GM19035 (cell line): ENCODE data around the gene ZNF581.

Experiments used
- ATAC-seq: cut with Tn5 transposase; IDR thresholded peaks from one replicate; pipeline ENCODE4 v1.9.1; 2021; ENCODE audit not compliant: unreplicated experiment

ZNF581 gene

DNA sequence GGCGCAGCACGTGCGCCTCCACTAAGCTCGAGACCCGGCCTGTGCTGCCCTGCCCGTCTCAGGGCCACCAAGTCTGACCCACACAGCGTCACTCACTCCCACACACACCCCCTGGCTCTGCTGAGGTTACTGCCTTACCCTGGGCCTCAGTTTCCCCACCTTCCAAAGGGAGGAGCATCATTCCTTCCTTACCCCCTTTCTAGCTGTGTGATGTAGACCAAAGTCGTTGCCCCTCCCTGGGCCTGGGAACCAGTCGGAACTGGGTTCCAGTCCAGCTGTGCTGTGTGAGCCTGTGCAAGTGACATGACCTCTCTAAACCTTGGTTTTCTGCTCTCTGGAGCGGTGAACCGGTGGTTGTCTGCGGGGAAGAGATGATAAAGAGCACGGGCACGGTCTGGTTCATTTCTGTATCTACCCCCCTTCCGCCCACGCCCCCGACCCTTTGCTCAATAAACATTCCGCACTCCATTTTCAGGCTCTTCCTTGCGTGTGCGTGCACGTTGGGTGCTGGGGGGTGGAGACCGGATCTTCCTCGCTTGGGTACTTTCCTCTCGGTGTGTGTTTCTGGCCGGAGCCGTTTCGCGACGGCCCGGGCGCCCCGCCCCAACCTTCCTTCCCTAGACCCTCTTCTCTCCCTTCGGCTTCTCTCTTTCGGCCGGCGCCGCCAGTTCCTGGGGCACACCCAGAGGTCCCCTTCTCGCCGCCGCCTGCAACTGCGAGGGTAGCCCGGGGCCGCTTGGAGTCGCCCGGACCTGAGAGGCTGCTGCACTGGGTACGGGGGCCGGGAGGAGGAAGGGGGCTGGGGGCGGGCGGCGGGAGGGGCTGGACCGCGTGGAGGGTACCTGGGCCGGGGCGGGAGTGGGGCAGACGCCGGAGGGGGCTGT is at the start of gene ZNF581:
Gene ZNF581 (plus strand): TSS at position 647 of the 884 bp plus-strand sequence. CDS start 923 bp downstream, outside the sequence.
- ATAC-seq = peak; percentile 33

- no peak for ATAC-seq
These were observed 48.4 kb upstream of the ZNF581 start for GRCh38 chr19:55594996-55595545.

GRCh38 chr19:55596304-55596703 is 47.1 kb upstream of the ZNF581 start:
- no peak for ATAC-seq

- no peak for ATAC-seq
These were observed 45.9 kb upstream of the ZNF581 start for GRCh38 chr19:55597501-55597921.

GRCh38 chr19:55598034-55598433 is 45.4 kb upstream of the ZNF581 start:
- ATAC-seq = no peak

DNA sequence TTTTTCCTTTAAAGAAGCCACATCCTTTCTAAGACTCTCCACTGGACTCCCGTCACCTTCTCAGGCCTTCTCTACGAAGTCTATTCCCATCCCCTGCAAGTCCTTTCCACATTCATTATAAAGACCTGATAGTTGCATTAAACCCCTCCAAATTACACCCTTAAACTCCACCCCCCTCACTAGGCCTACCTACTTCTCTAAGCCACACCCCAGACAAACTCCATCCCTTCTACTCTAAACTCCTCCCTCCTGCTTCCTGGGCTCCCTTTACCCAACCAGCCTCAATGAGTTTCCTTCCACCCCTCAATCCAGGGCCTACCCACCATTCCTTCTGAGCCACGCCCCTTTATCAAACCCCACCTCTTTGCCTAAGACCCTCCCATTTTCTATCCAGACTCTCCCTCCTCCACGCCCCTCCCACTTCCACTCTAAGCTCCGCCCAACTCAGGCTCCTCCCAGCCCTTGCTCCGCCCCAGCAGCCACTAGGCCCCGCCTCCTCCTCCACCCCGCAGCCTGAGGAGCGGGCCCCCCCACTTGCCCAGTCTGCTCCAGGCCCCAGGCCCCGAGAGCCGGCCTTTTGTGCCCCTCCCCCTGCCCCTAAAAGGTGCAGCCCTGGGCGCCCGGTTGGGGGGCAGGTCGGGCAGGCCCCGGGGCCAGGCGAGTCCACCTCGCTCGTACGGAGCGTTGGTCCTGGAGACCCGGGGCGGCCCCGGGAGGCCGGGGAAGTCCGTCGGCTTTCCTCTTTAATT is 44.6 kb upstream of the ZNF581 start:
- peak; percentile 59 for ATAC-seq

- ATAC-seq = peak; percentile 54
These were observed 44.0 kb upstream of the ZNF581 start, which contains the start of gene FIZ1 for GRCh38 chr19:55599468-55599841. FIZ1 (minus strand) TSS chr19:55599517; CDS start chr19:55597865, 1,652 bp downstream.

DNA sequence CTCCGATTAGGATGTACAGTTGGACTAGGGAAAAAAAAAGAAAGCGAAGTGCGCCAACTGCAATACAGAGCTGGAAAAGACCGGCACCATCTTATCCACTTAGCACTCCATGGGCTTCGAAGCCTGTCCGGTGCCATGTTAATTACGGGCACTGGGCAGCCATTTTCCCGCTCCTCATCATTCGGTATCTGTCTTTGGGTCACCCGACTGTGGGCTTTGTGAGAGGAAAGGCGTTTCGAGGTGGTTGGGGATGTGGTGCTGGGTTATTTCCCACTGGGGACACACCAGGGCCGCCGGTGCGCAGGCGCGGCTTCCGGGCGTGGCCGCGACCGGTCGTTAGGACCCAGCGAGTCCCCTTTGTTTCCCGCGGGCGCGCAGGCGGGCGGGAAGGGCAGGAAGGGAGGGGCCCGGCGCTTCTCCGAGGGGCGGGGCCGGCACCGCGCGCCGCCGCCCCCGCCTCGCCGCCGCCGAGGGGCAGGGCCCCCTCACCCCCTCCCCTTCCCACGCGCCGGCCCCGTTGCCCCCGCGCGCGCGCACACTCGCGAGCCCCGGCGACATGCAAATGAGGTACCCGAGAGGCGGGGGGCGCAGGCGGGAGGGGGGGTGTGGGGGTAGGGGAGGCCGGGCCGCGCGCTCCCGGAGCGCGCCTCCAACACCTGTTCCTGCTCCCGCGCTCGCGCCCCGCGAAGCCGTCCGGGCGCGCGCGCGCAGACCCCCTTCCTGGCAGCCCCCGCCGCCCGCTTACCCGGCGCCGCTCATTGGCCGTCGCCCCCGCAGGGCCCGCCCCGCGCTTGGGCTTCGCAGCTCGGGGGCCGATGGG is 43.4 kb upstream of the ZNF581 start, which contains the start of gene ZNF524:
Gene ZNF524 (plus strand): TSS at position 447 of the 820 bp plus-strand sequence. CDS start 1,825 bp downstream, outside the sequence.
- ATAC-seq = peak; percentile 42

GRCh38 chr19:55600662-55601028 is 42.8 kb upstream of the ZNF581 start:
- no peak for ATAC-seq

DNA sequence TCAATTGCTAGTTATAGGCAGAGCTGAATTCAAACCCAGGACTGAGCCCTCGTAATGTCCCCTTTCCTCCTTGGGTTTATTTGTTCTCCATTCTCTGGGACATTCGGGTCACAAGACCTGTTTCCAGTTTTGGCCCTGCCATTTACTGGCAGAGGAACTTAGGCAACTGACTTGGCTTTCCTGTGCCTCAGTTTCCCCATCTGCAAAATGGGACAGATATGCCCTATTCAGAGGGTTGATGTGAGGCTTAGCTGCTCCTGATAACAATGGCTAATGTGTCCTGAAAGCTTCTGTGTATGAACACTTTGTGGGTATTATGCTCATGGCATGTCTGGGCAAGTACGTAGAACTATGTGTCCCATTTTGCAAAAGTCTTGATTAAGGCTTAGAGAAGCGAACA is 42.4 kb upstream of the ZNF581 start:
- no peak for ATAC-seq

GRCh38 chr19:55602104-55603001 is 41.1 kb upstream of the ZNF581 start:
- ATAC-seq = no peak

DNA sequence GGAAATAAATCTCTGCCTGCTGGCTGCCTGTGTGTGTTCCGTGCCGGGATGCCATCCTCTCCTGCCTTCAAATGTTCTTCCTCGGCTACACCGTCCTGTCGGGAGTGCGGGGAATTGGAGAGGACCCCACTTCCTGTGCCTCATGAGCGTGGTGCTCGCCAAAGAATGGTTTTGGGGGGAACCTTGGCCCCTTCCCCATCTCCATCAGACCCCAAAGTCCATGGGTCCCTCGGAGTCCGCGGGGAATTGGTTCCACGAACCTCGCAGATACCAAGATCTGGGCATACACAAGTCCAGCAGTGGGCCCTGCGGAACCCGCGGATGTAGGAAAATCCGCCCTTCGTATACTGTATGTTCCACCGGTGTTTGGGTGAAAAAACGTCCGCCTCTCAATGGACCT is 40.3 kb upstream of the ZNF581 start:
- no peak for ATAC-seq

DNA sequence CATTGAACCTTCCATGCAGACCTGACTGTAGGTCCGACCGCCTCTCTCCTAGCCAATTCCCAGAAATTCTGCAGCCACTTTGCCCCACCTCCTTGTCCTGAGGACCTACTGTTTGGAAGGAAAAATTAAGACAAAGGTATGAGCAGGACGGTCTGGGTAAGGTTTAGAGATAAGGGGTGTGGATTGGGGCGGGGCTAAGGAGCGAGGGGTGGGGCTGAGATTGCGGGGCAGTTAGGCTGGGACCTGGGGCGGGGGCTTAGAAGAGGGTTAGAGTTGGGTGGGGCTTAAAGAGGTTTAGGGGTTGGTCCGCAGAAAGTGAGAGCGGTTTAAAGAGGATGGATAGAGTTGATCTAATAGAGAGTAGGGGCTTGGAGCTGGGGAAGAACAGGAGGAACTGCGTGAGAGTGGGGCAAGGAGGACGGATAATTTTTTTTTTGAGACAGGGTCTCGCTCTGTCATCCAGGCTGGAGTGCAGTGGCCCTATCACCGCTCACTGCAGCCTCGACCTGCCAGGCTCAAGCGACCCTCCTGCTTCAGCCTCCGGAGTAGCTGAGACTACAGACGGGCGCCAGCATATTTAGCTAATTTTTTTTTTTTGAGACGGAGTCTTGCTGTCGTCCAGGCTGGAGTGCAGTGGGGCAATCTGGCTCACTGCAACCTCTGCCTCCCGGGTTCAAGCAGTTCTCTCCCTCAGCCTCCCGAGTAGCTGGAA is 39.7 kb upstream of the ZNF581 start:
- no peak for ATAC-seq

- peak; percentile 72 for ATAC-seq
These were observed 38.2 kb upstream of the ZNF581 start for GRCh38 chr19:55605207-55605636.

GRCh38 chr19:55605637-55606470 is 37.6 kb upstream of the ZNF581 start, which contains the start of gene ZNF865:
ZNF865 (plus strand) TSS chr19:55605647; CDS start chr19:55613619, 7,972 bp downstream.
- peak; percentile 13 for ATAC-seq

GRCh38 chr19:55606471-55606787 is 37.0 kb upstream of the ZNF581 start:
- ATAC-seq = no peak

- ATAC-seq = no peak
These were observed 36.6 kb upstream of the ZNF581 start for GRCh38 chr19:55606817-55607216.

DNA sequence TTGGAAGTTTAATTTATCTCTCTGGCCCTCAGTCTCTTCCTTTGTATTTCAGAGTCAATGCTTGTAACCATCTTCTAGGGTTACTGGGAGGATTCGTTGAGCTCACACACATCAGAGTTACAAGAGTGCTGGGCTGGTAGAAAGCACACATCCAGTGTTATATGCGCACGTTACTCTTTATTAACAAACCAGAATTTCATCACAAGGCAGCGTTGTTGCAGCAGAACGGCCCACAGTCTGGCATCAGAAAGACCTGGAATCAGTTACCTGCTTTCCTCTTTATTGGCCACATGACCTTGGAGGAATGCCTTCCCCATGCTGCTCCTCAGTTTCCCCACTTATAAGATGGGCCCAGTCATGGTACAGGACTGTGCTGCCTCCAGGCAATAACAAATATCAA is 34.1 kb upstream of the ZNF581 start:
- ATAC-seq = no peak
